K562 (cell line): Measurements from ENCODE around the gene BBS5.

Experiments
- ATF6 ChIP-seq: sonication (generic); formaldehyde crosslinking; IDR thresholded peaks from 2 replicates; pipeline ENCODE4 v1.4.0; 2020; ENCODE audit warnings: mild to moderate bottlenecking, missing genetic modification reagents
- CBX8 ChIP-seq: fragments of 200-600 bp; sonication (generic); IDR thresholded peaks from 2 replicates; pipeline ENCODE4 v1.6.1; 2012; ENCODE audit warnings: borderline replicate concordance, mixed run types, low read depth, mild to moderate bottlenecking, moderate library complexity, mixed read lengths, low read length, control low read depth, inconsistent platforms; ENCODE audit not compliant: poor library complexity, severe bottlenecking; ENCODE audit errors: extremely low read depth
- CTCF ChIP-seq, 3 experiments: IDR thresholded peaks in 2 of 3; conservative IDR thresholded peaks in 1 of 3; 2 replicates each; pipeline ENCODE4 v1.5.1; 2011 to 2012; ENCODE audit warnings: low read length in 3 of 3, mild to moderate bottlenecking in 3 of 3, control low read depth in 2 of 3, improper control_type of control experiment in 1 of 3, inconsistent platforms in 1 of 3, low read depth in 1 of 3, mixed read lengths in 1 of 3, moderate library complexity in 1 of 3; ENCODE audit not compliant: insufficient read depth in 2 of 3
- ELF4 ChIP-seq: fragments of 450-650 bp; formaldehyde crosslinking; IDR thresholded peaks from 2 replicates; pipeline ENCODE4 v1.4.0; 2022; ENCODE audit warnings: missing genetic modification characterization
- EZH2 ChIP-seq: IDR thresholded peaks from 2 replicates; pipeline ENCODE4 v1.6.1; 2012; ENCODE audit warnings: low read depth, mild to moderate bottlenecking, inconsistent platforms, low read length, borderline replicate concordance
- KLF6 ChIP-seq: fragments of 250-450 bp; sonication (Bioruptor Pico); IDR thresholded peaks from 2 replicates; pipeline ENCODE4 v1.4.0; 2020; ENCODE audit warnings: mild to moderate bottlenecking, moderate library complexity, borderline replicate concordance
- MAX ChIP-seq: sonication (generic); formaldehyde crosslinking; IDR thresholded peaks from 2 replicates; pipeline ENCODE4 v1.9.0; 2022; ENCODE audit warnings: mild to moderate bottlenecking, missing genetic modification reagents
- NR2C1 ChIP-seq, 2 experiments: fragments of 450-650 bp; IDR thresholded peaks; 2 replicates each; pipeline ENCODE4 v1.6.1; 2017; ENCODE audit warnings: mild to moderate bottlenecking in 2 of 2, antibody characterized with exemption in 1 of 2, inconsistent platforms in 1 of 2, missing compliant biosample characterization in 1 of 2, missing genetic modification characterization in 1 of 2
- PHF21A ChIP-seq: fragments of 450-650 bp; IDR thresholded peaks from 2 replicates; pipeline ENCODE4 v1.6.1; 2017; ENCODE audit warnings: low read depth, borderline replicate concordance
- POLR2A ChIP-seq: fragments of 450-650 bp; conservative IDR thresholded peaks from 2 replicates; pipeline ENCODE4 v1.6.1; 2016
- POLR2AphosphoS5 ChIP-seq: IDR thresholded peaks from 2 replicates; pipeline ENCODE4 v1.6.1; 2011; ENCODE audit warnings: mild to moderate bottlenecking, low read depth, low read length, moderate library complexity; ENCODE audit not compliant: control insufficient read depth, insufficient read depth
- ZFX ChIP-seq: sonication (generic); formaldehyde crosslinking; IDR thresholded peaks from 2 replicates; pipeline ENCODE4 v1.8.0; 2022; ENCODE audit warnings: mild to moderate bottlenecking, missing genetic modification reagents, moderate library complexity
- ZNF584 ChIP-seq: fragments of 200-800 bp; sonication (Bioruptor generic); IDR thresholded peaks from 2 replicates; pipeline ENCODE4 v1.6.1; 2016; ENCODE audit warnings: low read depth, mild to moderate bottlenecking, missing genetic modification characterization, missing compliant biosample characterization

- TF ChIP-seq KLF6 = no peak
- TF ChIP-seq POLR2A = no peak
- no peak for TF ChIP-seq POLR2AphosphoS5
- no peak for TF ChIP-seq CTCF (IDR thresholded peaks at IDR 0.05 in 2 of 3, conservative IDR thresholded peaks at IDR 0.05 in 1 of 3; ENCODE audit: insufficient read depth in 2 of 3, low read depth in 1 of 3, low read length in 3 of 3)
- no peak for TF ChIP-seq EZH2
- TF ChIP-seq ZNF584 (CRISPR knock-in tag) = no peak
- TF ChIP-seq ELF4 (CRISPR knock-in tag) = no peak
- TF ChIP-seq MAX (CRISPR knock-in tag) = no peak
- TF ChIP-seq ATF6 (CRISPR knock-in tag) = no peak
- no peak for TF ChIP-seq CBX8
- TF ChIP-seq PHF21A = no peak
- no peak for TF ChIP-seq NR2C1 (IDR thresholded peaks at IDR 0.05)
- no peak for TF ChIP-seq NR2C1 (tag; IDR thresholded peaks at IDR 0.05)
- 0 out of 2 replicates have a peak, but pooled peaks have one; percentile 6 for TF ChIP-seq ZFX (CRISPR knock-in tag)
Measured at GRCh38 chr2:169478339-169478738, 955 bp upstream of the BBS5 start.
